Kidney epithelial cell (primary cell): ENCODE measurements around the gene RASSF10. TPM values are rescaled to one million over a fixed set of nuclear protein-coding genes. Genes with fewer than 3 reads are reported as not detected.

Source experiments
- DNase-seq: peaks from one replicate; pipeline ENCODE4 v3.0.0-alpha.2; 2010; ENCODE audit warnings: low read depth
- H3K27me3 ChIP-seq: 2 replicates; pipeline ENCODE4 v1.6.0; 2011; ENCODE audit warnings: low read length; ENCODE audit not compliant: control insufficient read depth, insufficient read depth
- H3K36me3 ChIP-seq: 2 replicates; pipeline ENCODE4 v1.5.1; 2011; ENCODE audit warnings: low read length; ENCODE audit not compliant: control insufficient read depth, insufficient read depth
- H3K4me3 ChIP-seq: 2 replicates; pipeline ENCODE4 v1.5.1; 2011; ENCODE audit warnings: low read depth, mild to moderate bottlenecking, control low read depth, low read length
- CTCF ChIP-seq: IDR thresholded peaks from 2 replicates; pipeline ENCODE4 v1.5.1; 2011; ENCODE audit warnings: mild to moderate bottlenecking, moderate library complexity, low read length, control low read depth, inconsistent platforms; ENCODE audit not compliant: insufficient read depth, poor library complexity, severe bottlenecking
- total RNA-seq: library from RNA; depleted of rRNA; stranded (reverse); fragments of >200 nt; gene quantifications from 2 replicates; pipeline ENCODE4 v1.2.3, GENCODE V29; 2015

The RASSF10 gene
- total RNA-seq, 1 donor from 2014 or later = 3.5 TPM

- DNase-seq = no peak
- Histone ChIP-seq H3K27me3 (no peaks in the 10 kb centered on the region), H3K36me3 (no peaks in the 10 kb centered on the region), H3K4me3 (no peak overlapping the region)
- TF ChIP-seq CTCF = no peak
Measured at GRCh38 chr11:13030857-13031256, 21.7 kb downstream of the RASSF10 start.

GRCh38 chr11:13031349-13031748, 22.2 kb downstream of the RASSF10 start:
- Histone ChIP-seq H3K36me3 (no peaks in the 10 kb centered on the region), H3K27me3 (no peaks in the 10 kb centered on the region), H3K4me3 (no peak overlapping the region)
- DNase-seq = no peak
- no peak for TF ChIP-seq CTCF

- no peak for DNase-seq
- Histone ChIP-seq H3K4me3 (no peak overlapping the region), H3K27me3 (no peaks in the 10 kb centered on the region), H3K36me3 (no peaks in the 10 kb centered on the region)
- TF ChIP-seq CTCF = no peak
Measured at GRCh38 chr11:13033760-13034533, 24.8 kb downstream of the RASSF10 start.

GRCh38 chr11:13035711-13036110, 26.6 kb downstream of the RASSF10 start:
- Histone ChIP-seq H3K36me3 (no peaks in the 10 kb centered on the region), H3K4me3 (no peak overlapping the region), H3K27me3 (no peaks in the 10 kb centered on the region)
- no peak for TF ChIP-seq CTCF
- no peak for DNase-seq

GRCh38 chr11:13036235-13036634, 27.1 kb downstream of the RASSF10 start:
- no peak overlapping the region for H3K4me3 ChIP-seq
- no peak for TF ChIP-seq CTCF
- no peak for DNase-seq
- no peaks in the 10 kb centered on the region for H3K36me3 ChIP-seq
- H3K27me3 ChIP-seq = no peaks in the 10 kb centered on the region

GRCh38 chr11:13038366-13038765, 29.2 kb downstream of the RASSF10 start:
- TF ChIP-seq CTCF = no peak
- Histone ChIP-seq H3K4me3 (no peak overlapping the region), H3K27me3 (no peaks in the 10 kb centered on the region), H3K36me3 (no peaks in the 10 kb centered on the region)
- DNase-seq = no peak
